ENCODE measurements around the gene NUDT3. TPM values are rescaled to one million over a fixed set of nuclear protein-coding genes. Genes with fewer than 3 reads are reported as not detected.
A peak's percentile ranks its signal among the peaks of the same experiment; 100 is the strongest.

The NUDT3 gene
- total and polyA plus RNA-seq, 4 donors = 9.0 to 38.5 (median 22.8) TPM

DNA sequence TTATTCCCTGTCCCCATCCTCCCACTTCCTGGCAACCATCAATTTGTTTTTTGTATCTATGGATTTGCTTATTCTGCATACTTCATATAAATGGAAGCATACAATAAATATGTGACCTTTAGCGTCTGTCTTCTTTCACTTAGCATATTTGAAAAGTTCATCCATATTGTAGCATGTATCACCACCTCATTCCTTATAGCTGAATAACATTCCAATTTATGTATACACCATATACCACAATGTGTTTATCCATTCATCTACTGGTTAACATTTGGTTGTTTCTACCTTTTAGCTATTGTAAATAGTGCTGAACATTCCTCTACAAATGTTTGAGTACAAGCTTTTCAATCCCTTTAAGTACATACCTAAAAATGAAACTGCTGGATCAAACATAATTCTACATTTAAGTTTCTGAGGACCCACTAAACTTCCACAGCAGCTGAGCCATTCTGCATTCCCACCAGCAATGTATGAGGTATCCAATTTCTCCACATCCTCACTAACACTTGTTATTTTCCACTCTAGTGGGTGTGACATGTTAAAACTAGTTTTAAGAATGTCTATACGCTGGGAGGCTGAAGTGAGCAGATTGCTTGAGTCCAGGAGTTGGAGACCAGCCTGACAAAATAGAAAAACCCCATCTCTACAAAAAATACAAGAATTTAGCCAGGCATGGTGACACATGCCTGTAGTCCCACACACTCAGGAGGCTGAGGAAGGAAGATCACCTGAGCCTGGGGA, 32.9 kb downstream of the NUDT3 start:
- 68 to 76% methylated on average over 2 of the region's 2 CpGs for WGBS, 2 donors
- peaks cover 0 to 2% (median 0%) of the 10 kb centered on the region in 4 donors for H3K36me3 ChIP-seq (ENCODE audit: control insufficient read depth in 4 of 4, insufficient read depth in 4 of 4, low read length in 4 of 4)

DNA sequence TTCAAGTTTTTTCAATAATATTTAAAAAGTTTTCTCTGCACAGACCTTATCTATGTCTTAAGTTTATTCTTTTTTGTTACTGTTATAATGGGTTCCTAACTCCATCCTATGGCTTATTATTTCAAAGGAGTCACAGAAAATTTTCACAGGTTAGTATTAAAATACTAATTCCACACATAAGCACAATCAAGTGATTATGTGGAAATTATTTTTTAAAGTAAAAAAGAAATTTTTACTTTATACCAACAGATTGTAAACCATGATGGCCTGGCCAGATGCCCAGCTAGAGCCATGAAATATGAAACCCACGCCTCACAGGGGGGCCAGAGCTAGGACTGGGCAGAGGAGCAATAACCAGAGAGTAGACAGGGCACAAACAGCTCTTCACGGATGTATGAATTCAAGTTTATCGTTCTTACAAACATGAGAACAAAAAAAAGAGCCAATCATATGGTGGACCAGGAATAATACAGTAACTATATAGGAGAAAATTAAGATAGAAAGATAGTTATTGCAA, 34.0 kb downstream of the NUDT3 start:
- WGBS, 2 donors = 56 to 57% methylated on average over 3 of the region's 3 CpGs
- H3K4me1 ChIP-seq (ENCODE audit: control insufficient read depth in 5 of 5, insufficient read depth in 5 of 5, low read length in 5 of 5) = peaks cover 4 to 31% (median 11%) of the 10 kb centered on the region in 5 donors
- DNase-seq = peak; percentile 64 to 79 (median 77)

More for the DNA sequence above, 32.9 kb downstream of the NUDT3 start:
- Histone ChIP-seq H3K27me3 (ENCODE audit: control insufficient read depth in 3 of 3, insufficient read depth in 3 of 3, low read length in 2 of 3) (no peaks in the 10 kb centered on the region), H3K4me3 (no peak overlapping the region), H3K9ac (ENCODE audit: insufficient read depth in 1 of 2, low read length in 2 of 2) (no peak overlapping the region), H3K4me1 (ENCODE audit: control insufficient read depth in 5 of 5, insufficient read depth in 5 of 5, low read length in 5 of 5) (peaks cover 0 to 31% (median 13%) of the 10 kb centered on the region in 5 donors), H3K27ac (ENCODE audit: low read depth in 1 of 2, low read length in 1 of 2) (no peak overlapping the region), H3K9me3 (ENCODE audit: control insufficient read depth in 4 of 4, insufficient read depth in 3 of 4, low read length in 3 of 4) (no peaks in the 10 kb centered on the region)
- no peak for ATAC-seq (ENCODE audit: insufficient read depth, low FRiP score)
- no peak for DNase-seq
- TF ChIP-seq CTCF (IDR thresholded peaks at IDR 0.05; ENCODE audit: control extremely low read depth, extremely low read depth) = no peak

DNA sequence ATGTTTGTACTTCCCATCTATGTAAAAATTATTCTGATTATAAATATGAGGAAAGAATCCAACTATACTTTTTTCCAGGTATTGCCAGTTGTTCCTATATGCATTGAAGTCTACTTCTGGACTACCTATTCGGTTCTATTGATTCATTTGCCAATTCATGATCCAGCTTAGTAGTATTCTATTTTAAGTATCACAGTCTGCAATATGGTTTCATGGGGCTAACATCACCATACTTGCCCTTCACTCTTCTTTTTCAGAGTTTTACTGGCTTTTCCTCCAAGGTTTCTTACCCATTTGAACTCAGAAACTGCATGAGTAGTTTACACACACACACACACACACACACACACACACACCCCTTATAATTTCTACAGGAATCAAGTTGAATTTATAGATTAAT, 34.5 kb downstream of the NUDT3 start:
- Histone ChIP-seq H3K9ac (ENCODE audit: insufficient read depth in 1 of 2, low read length in 2 of 2) (no peak overlapping the region), H3K27me3 (ENCODE audit: control insufficient read depth in 3 of 3, insufficient read depth in 3 of 3, low read length in 2 of 3) (no peaks in the 10 kb centered on the region), H3K9me3 (ENCODE audit: control insufficient read depth in 4 of 4, insufficient read depth in 3 of 4, low read length in 3 of 4) (no peaks in the 10 kb centered on the region), H3K4me1 (ENCODE audit: control insufficient read depth in 5 of 5, insufficient read depth in 5 of 5, low read length in 5 of 5) (peaks cover 4 to 27% (median 7%) of the 10 kb centered on the region in 5 donors), H3K27ac (ENCODE audit: low read depth in 1 of 2, low read length in 1 of 2) (no peak overlapping the region), H3K36me3 (ENCODE audit: control insufficient read depth in 4 of 4, insufficient read depth in 4 of 4, low read length in 4 of 4) (peaks cover 0 to 2% (median 0%) of the 10 kb centered on the region in 4 donors), H3K4me3 (no peak overlapping the region)
- no peak for TF ChIP-seq CTCF (IDR thresholded peaks at IDR 0.05; ENCODE audit: control extremely low read depth, extremely low read depth)
- WGBS, 2 donors = 79 to 87% methylated on average over 1 of the region's 1 CpG
- DNase-seq (no peak), ATAC-seq (ENCODE audit: insufficient read depth, low FRiP score) (no peak)

More for the DNA sequence above, 34.0 kb downstream of the NUDT3 start:
- Histone ChIP-seq H3K27ac (ENCODE audit: low read depth in 1 of 2, low read length in 1 of 2) (no peak overlapping the region), H3K9ac (ENCODE audit: insufficient read depth in 1 of 2, low read length in 2 of 2) (no peak overlapping the region), H3K27me3 (ENCODE audit: control insufficient read depth in 3 of 3, insufficient read depth in 3 of 3, low read length in 2 of 3) (no peaks in the 10 kb centered on the region), H3K36me3 (ENCODE audit: control insufficient read depth in 4 of 4, insufficient read depth in 4 of 4, low read length in 4 of 4) (peaks cover 0 to 2% (median 0%) of the 10 kb centered on the region in 4 donors), H3K4me3 (no peak overlapping the region), H3K9me3 (ENCODE audit: control insufficient read depth in 4 of 4, insufficient read depth in 3 of 4, low read length in 3 of 4) (no peaks in the 10 kb centered on the region)
- no peak for ATAC-seq (ENCODE audit: insufficient read depth, low FRiP score)
- no peak for TF ChIP-seq CTCF (IDR thresholded peaks at IDR 0.05; ENCODE audit: control extremely low read depth, extremely low read depth)
